Glomerular visceral epithelial cell (primary cell): ENCODE results near the gene HPS1.
A peak's percentile ranks its signal among the peaks of the same experiment; 100 is the strongest.

Experiments
- DNase-seq: peaks from one replicate; pipeline ENCODE4 v3.0.0-alpha.2; 2016; ENCODE audit errors: extremely low spot score

HPS1 gene

GRCh38 chr10:98432330-98432729 is 14.4 kb downstream of the HPS1 start:
- no peak for DNase-seq

- DNase-seq = peak; percentile 79
These were observed 15.7 kb downstream of the HPS1 start for GRCh38 chr10:98431016-98431415.

- no peak for DNase-seq
These were observed 16.3 kb downstream of the HPS1 start for GRCh38 chr10:98430427-98430826.

GRCh38 chr10:98429320-98430072 is 17.2 kb downstream of the HPS1 start:
- no peak for DNase-seq

- DNase-seq = no peak
These were observed 19.7 kb downstream of the HPS1 start for GRCh38 chr10:98427011-98427515.

- DNase-seq = peak; percentile 50
These were observed 21.0 kb downstream of the HPS1 start for GRCh38 chr10:98425511-98426352.

GRCh38 chr10:98424295-98425254 is 22.2 kb downstream of the HPS1 start:
- no peak for DNase-seq

GRCh38 chr10:98423691-98424120 is 23.0 kb downstream of the HPS1 start:
- DNase-seq = no peak

- DNase-seq = no peak
These were observed 24.6 kb downstream of the HPS1 start for GRCh38 chr10:98422182-98422581.

- DNase-seq = no peak
These were observed 25.9 kb downstream of the HPS1 start for GRCh38 chr10:98420786-98421185.

- no peak for DNase-seq
These were observed 27.1 kb downstream of the HPS1 start for GRCh38 chr10:98419469-98420261.

GRCh38 chr10:98418665-98419468 is 27.9 kb downstream of the HPS1 start:
- DNase-seq = no peak

- no peak for DNase-seq
These were observed 28.6 kb downstream of the HPS1 start for GRCh38 chr10:98417973-98418664.

GRCh38 chr10:98417481-98417959 is 29.2 kb downstream of the HPS1 start:
- no peak for DNase-seq

- no peak for DNase-seq
These were observed 29.9 kb downstream of the HPS1 start for GRCh38 chr10:98416606-98417388.

GRCh38 chr10:98415731-98416119 is 31.0 kb downstream of the HPS1 start:
- DNase-seq = no peak

GRCh38 chr10:98414932-98415730 is 31.6 kb downstream of the HPS1 start, which contains the start of gene PYROXD2:
TSS of gene PYROXD2 (minus strand) at chr10:98415182. CDS start at chr10:98415135, 47 bp downstream.
- peak; percentile 96 for DNase-seq
